ENCODE results near the gene CCDC12. TPM values are rescaled to one million over a fixed set of nuclear protein-coding genes. Genes with fewer than 3 reads are reported as not detected.
A peak's percentile ranks its signal among the peaks of the same experiment; 100 is the strongest.

The CCDC12 gene
- total and polyA plus RNA-seq, 9 of the 15 experiments (the other 6 are each of a cell fraction or from before 2014, with no cell fraction given), result 8.9 to 201 (median 86.9) TPM

- no peak for TF ChIP-seq THAP7 (CRISPR knock-in tag; IDR thresholded peaks at IDR 0.05)
- no peak for TF ChIP-seq RBM17 (IDR thresholded peaks at IDR 0.05; ENCODE audit: borderline replicate concordance, low read depth, low read length)
- no peak for TF ChIP-seq FOXJ3 (CRISPR knock-in tag; IDR thresholded peaks at IDR 0.05)
- TF ChIP-seq ID3 (CRISPR knock-in tag; IDR thresholded peaks at IDR 0.05), result no peak
- no peak for TF ChIP-seq ID3 (tag; IDR thresholded peaks at IDR 0.05)
- TF ChIP-seq MAFG (tag; conservative IDR thresholded peaks at IDR 0.05), result peak; percentile 71
- no peak for TF ChIP-seq SMAD2 (IDR thresholded peaks at IDR 0.05; ENCODE audit: low read depth, low read length)
- TF ChIP-seq ZNF518B (CRISPR knock-in tag; IDR thresholded peaks at IDR 0.05), result no peak
- no peak for TF ChIP-seq MGA (IDR thresholded peaks at IDR 0.05)
- TF ChIP-seq MCM7 (IDR thresholded peaks at IDR 0.05), result no peak
- TF ChIP-seq JUN (IDR thresholded peaks at IDR 0.05; ENCODE audit: borderline replicate concordance, low read depth, low read length), result peak; percentile 75
- no peak for TF ChIP-seq JUN (CRISPR knock-in tag; IDR thresholded peaks at IDR 0.05; ENCODE audit: borderline replicate concordance)
- no peak for TF ChIP-seq MCM2 (IDR thresholded peaks at IDR 0.05; ENCODE audit: low read depth)
These were observed 40.4 kb upstream of the CCDC12 start (continued) for GRCh38 chr3:47016934-47017435.
